ENCODE data around the gene NINJ2. TPM values are rescaled to one million over a fixed set of nuclear protein-coding genes. Genes with fewer than 3 reads are reported as not detected.
"Not testable (repeated sequence)": the region's sequence is repeated elsewhere in the genome, so short reads cannot be mapped to it uniquely, and the experiment has no call there.

The NINJ2 gene, protein sequence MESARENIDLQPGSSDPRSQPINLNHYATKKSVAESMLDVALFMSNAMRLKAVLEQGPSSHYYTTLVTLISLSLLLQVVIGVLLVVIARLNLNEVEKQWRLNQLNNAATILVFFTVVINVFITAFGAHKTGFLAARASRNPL
- not detected in 2 replicates for total RNA-seq (2022)
- percentile 13 among the genes with signal in this experiment for Bru-seq, nascent RNA
- BruChase-seq, experiment 1, labeled RNA remaining after a 6-hour chase = percentile 13 among the genes with signal in this experiment
- BruChase-seq, experiment 2, labeled RNA remaining after a 2-hour chase = percentile 17 among the genes with signal in this experiment
- long read RNA-seq = 0 reads

DNA sequence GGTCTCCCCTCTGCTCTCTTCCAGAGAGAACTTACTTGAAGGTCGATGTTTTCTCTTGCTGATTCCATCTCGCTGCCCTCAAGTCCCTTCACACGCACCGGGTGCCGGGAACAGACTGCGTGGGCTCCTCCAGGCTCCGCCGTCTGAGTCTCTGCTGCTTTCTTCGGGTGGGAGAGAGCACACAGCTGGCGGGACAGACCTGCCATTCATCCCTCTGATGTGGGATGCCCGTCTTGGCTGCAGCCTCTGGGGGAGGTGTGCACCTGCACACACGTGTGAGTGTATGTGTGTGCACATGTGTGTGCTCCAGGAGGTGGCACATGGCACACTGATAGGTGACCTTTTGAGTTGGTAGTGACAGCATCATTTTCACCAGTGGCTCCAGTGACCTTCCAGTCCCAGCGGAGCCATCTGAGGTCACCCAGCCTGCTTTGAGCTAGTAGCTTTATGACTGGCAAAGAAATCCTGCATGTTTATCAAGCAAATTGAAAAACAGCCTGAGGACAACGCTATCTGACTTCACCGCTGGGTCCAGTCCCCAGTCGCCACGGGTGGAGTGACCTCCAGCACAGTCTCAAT is at the start of gene NINJ2:
NINJ2 (minus strand) TSS at position 153 of the 579 bp plus-strand sequence; CDS start at position 68, 85 bp downstream.
- H3K4me1 Mint-ChIP-seq (ENCODE audit: low read depth, unreplicated experiment) = peaks cover 10% of the 10 kb centered on the region
- no peak within 1 kb of the TSS for H3K4me3 Mint-ChIP-seq (ENCODE audit: low read depth, unreplicated experiment)
- no peaks in the 10 kb centered on the region for H3K9me3 Mint-ChIP-seq (ENCODE audit: low read depth, unreplicated experiment)
- DNase-seq = no peak
- no peak within 1 kb of the TSS for H3K27ac Mint-ChIP-seq (ENCODE audit: unreplicated experiment)
- CTCF ChIA-PET = interaction anchor here (0.5 to 1.6 kb wide), 2 partner anchors 31 to 54 kb away, joined by 3 read pairs; no protein-coding TSS in a partner anchor
- H3K36me3 Mint-ChIP-seq (ENCODE audit: insufficient read depth, unreplicated experiment) = no peaks in the 10 kb centered on the region
- intact Hi-C loops (cut with micrococcal nuclease; ENCODE audit: unreplicated experiment) = no loop called here
- BruUV-seq (replicated peaks) = no TSS peak
- TF ChIP-seq, protein P1, sequence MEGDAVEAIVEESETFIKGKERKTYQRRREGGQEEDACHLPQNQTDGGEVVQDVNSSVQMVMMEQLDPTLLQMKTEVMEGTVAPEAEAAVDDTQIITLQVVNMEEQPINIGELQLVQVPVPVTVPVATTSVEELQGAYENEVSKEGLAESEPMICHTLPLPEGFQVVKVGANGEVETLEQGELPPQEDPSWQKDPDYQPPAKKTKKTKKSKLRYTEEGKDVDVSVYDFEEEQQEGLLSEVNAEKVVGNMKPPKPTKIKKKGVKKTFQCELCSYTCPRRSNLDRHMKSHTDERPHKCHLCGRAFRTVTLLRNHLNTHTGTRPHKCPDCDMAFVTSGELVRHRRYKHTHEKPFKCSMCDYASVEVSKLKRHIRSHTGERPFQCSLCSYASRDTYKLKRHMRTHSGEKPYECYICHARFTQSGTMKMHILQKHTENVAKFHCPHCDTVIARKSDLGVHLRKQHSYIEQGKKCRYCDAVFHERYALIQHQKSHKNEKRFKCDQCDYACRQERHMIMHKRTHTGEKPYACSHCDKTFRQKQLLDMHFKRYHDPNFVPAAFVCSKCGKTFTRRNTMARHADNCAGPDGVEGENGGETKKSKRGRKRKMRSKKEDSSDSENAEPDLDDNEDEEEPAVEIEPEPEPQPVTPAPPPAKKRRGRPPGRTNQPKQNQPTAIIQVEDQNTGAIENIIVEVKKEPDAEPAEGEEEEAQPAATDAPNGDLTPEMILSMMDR (IDR thresholded peaks at IDR 0.05; ENCODE audit: unreplicated experiment) = no peak
- peaks cover 44% of the 10 kb centered on the region for H3K27me3 Mint-ChIP-seq (ENCODE audit: unreplicated experiment)

DNA sequence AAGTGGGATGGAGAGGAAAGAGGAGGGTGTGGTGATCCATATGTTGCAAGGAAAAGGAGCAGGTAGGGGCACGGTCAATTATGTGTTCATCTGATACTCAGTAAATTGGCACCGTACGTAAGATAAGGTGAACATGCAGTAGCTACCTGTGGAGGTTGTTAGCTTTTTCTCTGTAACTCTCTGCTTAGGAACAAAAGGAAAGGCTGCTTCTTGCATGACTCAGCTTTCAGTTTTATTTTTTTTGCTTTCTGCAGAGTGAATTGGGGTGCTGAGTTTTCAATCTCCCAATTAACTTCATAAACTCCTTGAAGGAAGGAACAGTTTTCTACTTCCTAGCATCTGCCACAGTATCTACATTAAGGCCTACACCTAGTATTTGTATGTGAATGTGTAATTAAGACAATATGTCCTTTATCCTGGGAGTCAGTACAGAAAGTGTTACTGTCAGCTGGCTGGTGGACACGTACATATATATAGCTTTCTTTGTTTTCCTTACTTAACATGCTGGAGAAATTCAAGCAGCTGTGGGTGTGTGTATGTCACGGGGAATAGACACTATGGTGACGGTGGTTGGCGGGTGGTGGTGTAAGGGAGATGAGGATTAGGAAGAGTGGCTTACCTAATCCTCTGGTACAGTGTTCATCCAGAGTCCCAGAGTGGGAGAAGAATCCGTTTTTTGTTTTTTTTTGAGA is 49.1 kb upstream of the NINJ2 start:
- Mint-ChIP-seq H3K27ac (ENCODE audit: unreplicated experiment) (no peak overlapping the region), H3K36me3 (ENCODE audit: insufficient read depth, unreplicated experiment) (no peaks in the 10 kb centered on the region), H3K9me3 (ENCODE audit: low read depth, unreplicated experiment) (no peaks in the 10 kb centered on the region), H3K4me1 (ENCODE audit: low read depth, unreplicated experiment) (peaks cover 12% of the 10 kb centered on the region), H3K4me3 (ENCODE audit: low read depth, unreplicated experiment) (no peak overlapping the region), H3K27me3 (ENCODE audit: unreplicated experiment) (no peaks in the 10 kb centered on the region)
- intact Hi-C loops (cut with micrococcal nuclease; ENCODE audit: unreplicated experiment) = no loop called here
- CTCF ChIA-PET = no interaction called here
- TF ChIP-seq, protein P1 (IDR thresholded peaks at IDR 0.05; ENCODE audit: unreplicated experiment) = no peak
- BruUV-seq (replicated peaks) = no TSS peak
- no peak for DNase-seq

DNA sequence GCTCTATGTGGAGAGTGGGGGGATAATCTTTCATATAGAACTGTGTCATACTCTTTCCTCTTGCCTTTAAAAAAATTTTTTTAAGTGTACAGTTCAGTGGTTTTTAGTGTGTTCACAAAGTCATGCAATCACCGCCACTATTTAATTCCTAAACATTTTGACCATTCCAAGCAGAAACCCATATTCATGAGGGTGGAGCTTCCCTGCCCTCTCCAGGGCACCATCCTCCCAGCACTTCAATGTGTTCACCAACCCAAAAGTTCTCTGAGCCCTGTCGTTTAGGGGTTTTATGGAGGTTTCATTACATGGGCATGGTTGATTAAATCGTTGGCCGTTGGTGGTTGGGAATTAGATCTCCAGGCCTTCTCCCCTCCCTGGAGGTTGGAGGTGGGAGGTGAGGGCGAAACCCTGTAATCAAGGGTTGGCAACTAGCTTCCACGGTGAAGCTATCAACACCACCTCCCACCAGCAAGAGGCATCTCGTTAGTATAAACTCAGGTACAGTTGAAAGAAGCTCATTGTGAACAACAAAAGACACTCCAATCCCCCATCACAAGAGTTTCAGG is 46.3 kb upstream of the NINJ2 start:
- peaks cover 12% of the 10 kb centered on the region for H3K4me1 Mint-ChIP-seq (ENCODE audit: low read depth, unreplicated experiment)
- no peaks in the 10 kb centered on the region for H3K27me3 Mint-ChIP-seq (ENCODE audit: unreplicated experiment)
- no peak for DNase-seq
- BruUV-seq (replicated peaks) = no TSS peak
- no peak overlapping the region for H3K4me3 Mint-ChIP-seq (ENCODE audit: low read depth, unreplicated experiment)
- intact Hi-C loops (cut with micrococcal nuclease; ENCODE audit: unreplicated experiment) = no loop called here
- H3K9me3 Mint-ChIP-seq (ENCODE audit: low read depth, unreplicated experiment) = no peaks in the 10 kb centered on the region
- TF ChIP-seq, protein P1 (IDR thresholded peaks at IDR 0.05; ENCODE audit: unreplicated experiment) = no peak
- H3K27ac Mint-ChIP-seq (ENCODE audit: unreplicated experiment) = no peak overlapping the region
- CTCF ChIA-PET = no interaction called here
- no peaks in the 10 kb centered on the region for H3K36me3 Mint-ChIP-seq (ENCODE audit: insufficient read depth, unreplicated experiment)

DNA sequence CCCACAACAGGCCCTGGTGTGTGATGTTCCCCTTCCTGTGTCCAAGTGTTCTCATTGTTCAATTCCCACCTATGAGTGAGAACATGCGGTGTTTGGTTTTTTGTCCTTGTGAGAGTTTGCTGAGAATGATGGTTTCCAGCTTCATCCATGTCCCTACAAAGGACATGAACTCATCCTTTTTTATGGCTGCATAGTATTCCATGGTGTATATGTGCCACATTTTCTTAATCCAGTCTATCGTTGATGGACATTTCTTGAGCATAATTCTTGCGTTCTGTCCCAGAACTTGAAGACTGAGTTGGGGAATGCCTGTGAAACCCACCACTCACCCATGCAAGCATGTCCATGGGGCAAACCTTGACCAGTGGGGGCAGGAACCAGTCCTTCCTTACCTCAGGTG is 44.8 kb upstream of the NINJ2 start:
- CTCF ChIA-PET; DNase-seq; BruUV-seq (replicated peaks); H3K27me3 Mint-ChIP-seq (ENCODE audit: unreplicated experiment); intact Hi-C loops (cut with micrococcal nuclease; ENCODE audit: unreplicated experiment); H3K4me3 Mint-ChIP-seq (ENCODE audit: low read depth, unreplicated experiment); H3K9me3 Mint-ChIP-seq (ENCODE audit: low read depth, unreplicated experiment); H3K27ac Mint-ChIP-seq (ENCODE audit: unreplicated experiment); H3K36me3 Mint-ChIP-seq (ENCODE audit: insufficient read depth, unreplicated experiment): not testable (repeated sequence)
- H3K4me1 Mint-ChIP-seq (ENCODE audit: low read depth, unreplicated experiment) = peaks cover 12% of the 10 kb centered on the region
